ENCODE measurements around the gene FBXO31. TPM values are rescaled to one million over a fixed set of nuclear protein-coding genes. Genes with fewer than 3 reads are reported as not detected.

The FBXO31 gene
- total and polyA plus RNA-seq, 2 donors (not counting 1 experiment from before 2014, with no cell fraction given) = 17.8 to 32.9 TPM

GRCh38 chr16:87310610-87311009, 73.0 kb downstream of the FBXO31 start:
- H2AFZ ChIP-seq (ENCODE audit: insufficient read depth, low read depth, low read length, poor library complexity, severe bottlenecking) = no peak overlapping the region
- no peaks in the 10 kb centered on the region for H3K4me1 Mint-ChIP-seq
- DNase-seq (no peak), ATAC-seq (ENCODE audit: low read depth) (no peak)
- H3K36me3 ChIP-seq (replicated peaks in 1 of 2; ENCODE audit: control extremely low read depth in 1 of 2, control insufficient read depth in 1 of 2, extremely low read depth in 1 of 2, insufficient read depth in 2 of 2, low read length in 1 of 2) = no peaks in the 10 kb centered on the region
- no peaks in the 10 kb centered on the region for H3K4me1 ChIP-seq (ENCODE audit: control insufficient read depth in 2 of 2, insufficient read depth in 2 of 2, low read length in 2 of 2)
- H3K4me2 ChIP-seq (replicated peaks; ENCODE audit: low read depth, low read length, poor library complexity, severe bottlenecking) = no peak overlapping the region
- H3K4me3 ChIP-seq (ENCODE audit: control extremely low read depth in 1 of 5, extremely low read depth in 1 of 5, insufficient read depth in 1 of 5, low read depth in 2 of 5, low read length in 4 of 5) = no peak overlapping the region
- CTCF ChIA-PET = interaction anchor here (0.5 kb wide), 1 partner anchor 14 kb away, joined by 3 read pairs; no protein-coding TSS in a partner anchor
- WGBS (ENCODE audit: insufficient coverage) = 93% methylated on average over 2 of the region's 7 CpGs
- intact Hi-C loops (cut with micrococcal nuclease) = no loop called here
- TF ChIP-seq EZH2 (IDR thresholded peaks at IDR 0.05; ENCODE audit: borderline replicate concordance, insufficient read depth, low read depth, low read length, poor library complexity, severe bottlenecking) = no peak
- no peak for TF ChIP-seq CTCF (IDR thresholded peaks at IDR 0.05)
- no peak overlapping the region for H3K27ac ChIP-seq (ENCODE audit: low read length in 2 of 2)
- POLR2A ChIA-PET = no interaction called here
- H3K27ac Mint-ChIP-seq = no peak overlapping the region
- no peak overlapping the region for H3K9ac ChIP-seq (ENCODE audit: low read length)
- H3K27me3 ChIP-seq (replicated peaks in 1 of 4; ENCODE audit: control extremely low read depth in 1 of 4, control insufficient read depth in 3 of 4, insufficient read depth in 4 of 4, low read length in 3 of 4) = no peaks in the 10 kb centered on the region
- H3K9me3 Mint-ChIP-seq (ENCODE audit: insufficient read depth) = no peaks in the 10 kb centered on the region
- H3K4me3 Mint-ChIP-seq = no peak overlapping the region
- peaks cover 0 to 6% (median 0%) of the 10 kb centered on the region in 3 donors for H3K9me3 ChIP-seq (ENCODE audit: control extremely low read depth in 1 of 3, control insufficient read depth in 2 of 3, insufficient read depth in 1 of 3, low read length in 2 of 3)
- no peaks in the 10 kb centered on the region for H3K27me3 Mint-ChIP-seq
- H4K20me1 ChIP-seq (ENCODE audit: control insufficient read depth, insufficient read depth, low read length, poor library complexity, severe bottlenecking) = no peaks in the 10 kb centered on the region
- no peaks in the 10 kb centered on the region for H3K79me2 ChIP-seq (ENCODE audit: control insufficient read depth, insufficient read depth, low read length)

- Histone ChIP-seq H2AFZ (ENCODE audit: insufficient read depth, low read depth, low read length, poor library complexity, severe bottlenecking) (no peak overlapping the region), H3K36me3 (replicated peaks in 1 of 2; ENCODE audit: control extremely low read depth in 1 of 2, control insufficient read depth in 1 of 2, extremely low read depth in 1 of 2, insufficient read depth in 2 of 2, low read length in 1 of 2) (no peaks in the 10 kb centered on the region), H3K9me3 (ENCODE audit: control extremely low read depth in 1 of 3, control insufficient read depth in 2 of 3, insufficient read depth in 1 of 3, low read length in 2 of 3) (peaks cover 0 to 6% (median 0%) of the 10 kb centered on the region in 3 donors), H3K27me3 (replicated peaks in 1 of 4; ENCODE audit: control extremely low read depth in 1 of 4, control insufficient read depth in 3 of 4, insufficient read depth in 4 of 4, low read length in 3 of 4) (no peaks in the 10 kb centered on the region), H3K79me2 (ENCODE audit: control insufficient read depth, insufficient read depth, low read length) (no peaks in the 10 kb centered on the region), H3K4me1 (ENCODE audit: control insufficient read depth in 2 of 2, insufficient read depth in 2 of 2, low read length in 2 of 2) (no peaks in the 10 kb centered on the region), H3K4me3 (ENCODE audit: control extremely low read depth in 1 of 5, extremely low read depth in 1 of 5, insufficient read depth in 1 of 5, low read depth in 2 of 5, low read length in 4 of 5) (no peak overlapping the region), H3K9ac (ENCODE audit: low read length) (no peak overlapping the region), H3K27ac (ENCODE audit: low read length in 2 of 2) (no peak overlapping the region), H4K20me1 (ENCODE audit: control insufficient read depth, insufficient read depth, low read length, poor library complexity, severe bottlenecking) (no peaks in the 10 kb centered on the region), H3K4me2 (replicated peaks; ENCODE audit: low read depth, low read length, poor library complexity, severe bottlenecking) (no peak overlapping the region)
- intact Hi-C loops (cut with micrococcal nuclease) = no loop called here
- Mint-ChIP-seq H3K27me3 (no peaks in the 10 kb centered on the region), H3K27ac (no peak overlapping the region), H3K4me3 (no peak overlapping the region), H3K9me3 (ENCODE audit: insufficient read depth) (no peaks in the 10 kb centered on the region), H3K4me1 (no peaks in the 10 kb centered on the region)
- ChIA-PET POLR2A (no interaction called here), CTCF (interaction anchor here (0.5 kb wide), 1 partner anchor 13 kb away, joined by 3 read pairs; no protein-coding TSS in a partner anchor)
- no peak for ATAC-seq (ENCODE audit: low read depth)
- DNase-seq = no peak
- TF ChIP-seq CTCF (IDR thresholded peaks at IDR 0.05) (no peak), EZH2 (IDR thresholded peaks at IDR 0.05; ENCODE audit: borderline replicate concordance, insufficient read depth, low read depth, low read length, poor library complexity, severe bottlenecking) (no peak)
- 92% methylated on average over 2 of the region's 5 CpGs for WGBS (ENCODE audit: insufficient coverage)
Measured at GRCh38 chr16:87309620-87310525, 73.7 kb downstream of the FBXO31 start.
